Panc1 (cell line): ENCODE measurements around the gene RALGPS1. TPM values are rescaled to one million over a fixed set of nuclear protein-coding genes. Genes with fewer than 3 reads are reported as not detected.

ENCODE experiments used
- ATAC-seq: fragments of 200-7000 bp; cut with Tn5 transposase; 2 replicates; pipeline ENCODE4 v1.9.1; 2020; ENCODE audit warnings: mild to moderate bottlenecking, moderate library complexity
- BruUV-seq: library from RNA; stranded (reverse); fragments of 400-500 nt; replicated peaks from 2 replicates; lab custom pipeline; 2021; lab: Mats Ljungman, UMichigan
- CTCF ChIA-PET: fragments of 300-600 bp; sonication (Branson Sonifier 250); formaldehyde crosslinking; loops from one replicate; lab custom pipeline; 2022; ENCODE audit warnings: antibody characterized with exemption; lab: Charles Lee
- POLR2A ChIA-PET: fragments of 300-600 bp; sonication (Branson Sonifier 250); formaldehyde crosslinking; loops from one replicate; lab custom pipeline; 2022; ENCODE audit warnings: antibody characterized with exemption; lab: Charles Lee
- DNase-seq: peaks from one replicate; pipeline ENCODE4 v3.0.0-alpha.2; 2010; ENCODE audit warnings: low read depth, low spot score
- H3K27ac ChIP-seq: 2 replicates; pipeline ENCODE4 v1.5.1; 2011; ENCODE audit warnings: mild to moderate bottlenecking, low read length, inconsistent platforms
- H3K27me3 ChIP-seq: fragments of 200-500 bp; sonication (Bioruptor generic); 2 replicates; pipeline ENCODE4 v1.6.0; 2014; ENCODE audit warnings: low read length, inconsistent platforms; ENCODE audit not compliant: control insufficient read depth, insufficient read depth
- H3K36me3 ChIP-seq: fragments of 200-500 bp; sonication (Bioruptor generic); 2 replicates; pipeline ENCODE4 v1.5.1; 2014; ENCODE audit warnings: inconsistent platforms, mild to moderate bottlenecking, low read length, moderate library complexity; ENCODE audit not compliant: control insufficient read depth, insufficient read depth
- H3K4me1 ChIP-seq: 2 replicates; pipeline ENCODE4 v1.5.1; 2011; ENCODE audit warnings: inconsistent platforms, mild to moderate bottlenecking, low read length, moderate library complexity; ENCODE audit not compliant: control insufficient read depth, insufficient read depth
- H3K4me3 ChIP-seq, 2 experiments: 2 replicates each; pipeline ENCODE4 v1.5.1; 2011 to 2012; ENCODE audit warnings: low read depth in 2 of 2, low read length in 2 of 2, mild to moderate bottlenecking in 2 of 2, inconsistent platforms in 1 of 2, moderate library complexity in 1 of 2
- H3K9me3 ChIP-seq: fragments of 200-500 bp; sonication (Bioruptor generic); 2 replicates; pipeline ENCODE4 v1.5.1; 2014; ENCODE audit warnings: low read depth, mild to moderate bottlenecking, inconsistent platforms, low read length, moderate library complexity; ENCODE audit not compliant: control insufficient read depth, insufficient read depth
- POLR2AphosphoS5 ChIP-seq: IDR thresholded peaks from 2 replicates; pipeline ENCODE4 v1.6.1; 2012; ENCODE audit warnings: mild to moderate bottlenecking, low read depth, low read length, moderate library complexity
- SIN3A ChIP-seq: IDR thresholded peaks from 2 replicates; pipeline ENCODE4 v1.6.1; 2012; ENCODE audit warnings: low read depth, mild to moderate bottlenecking, low read length, moderate library complexity, borderline replicate concordance; ENCODE audit not compliant: insufficient read depth
- TCF7L2 ChIP-seq: IDR thresholded peaks from 2 replicates; pipeline ENCODE4 v1.6.1; 2011; ENCODE audit warnings: mild to moderate bottlenecking, low read depth, low read length, inconsistent platforms
- in situ Hi-C: cut with HindIII; loops from 2 replicates; pipeline ENCODE4 v1.10.0; 2016; ENCODE audit warnings: low sequenced_read_pairs, low pct_unique_long_range_greater_than_20kb
- intact Hi-C: fragments of 100-400 bp; cut with micrococcal nuclease; formaldehyde crosslinking; loops from one replicate; pipeline ENCODE4 v1.10.0; 2022; ENCODE audit not compliant: unreplicated experiment
- total RNA-seq: library from RNA; stranded (reverse); gene quantifications from one replicate; pipeline ENCODE4 v1.2.1, GENCODE V29; 2021; ENCODE audit not compliant: unreplicated experiment
- TF ChIP-seq, protein P1 (sequence below), 2 experiments: IDR thresholded peaks; 2 replicates each; pipeline ENCODE4 v1.6.1; 2011 to 2012; ENCODE audit warnings: low read depth in 2 of 2, control low read depth in 1 of 2, low read length in 1 of 2, mild to moderate bottlenecking in 1 of 2, moderate library complexity in 1 of 2; ENCODE audit not compliant: insufficient read depth in 1 of 2
- TF ChIP-seq, protein P2 (sequence below): fragments of 450-650 bp; IDR thresholded peaks from 2 replicates; pipeline ENCODE4 v1.5.1; 2017; ENCODE audit warnings: mild to moderate bottlenecking

Gene RALGPS1
- total RNA-seq, 1 experiment from 2014 or later, result 7.2 TPM

DNA sequence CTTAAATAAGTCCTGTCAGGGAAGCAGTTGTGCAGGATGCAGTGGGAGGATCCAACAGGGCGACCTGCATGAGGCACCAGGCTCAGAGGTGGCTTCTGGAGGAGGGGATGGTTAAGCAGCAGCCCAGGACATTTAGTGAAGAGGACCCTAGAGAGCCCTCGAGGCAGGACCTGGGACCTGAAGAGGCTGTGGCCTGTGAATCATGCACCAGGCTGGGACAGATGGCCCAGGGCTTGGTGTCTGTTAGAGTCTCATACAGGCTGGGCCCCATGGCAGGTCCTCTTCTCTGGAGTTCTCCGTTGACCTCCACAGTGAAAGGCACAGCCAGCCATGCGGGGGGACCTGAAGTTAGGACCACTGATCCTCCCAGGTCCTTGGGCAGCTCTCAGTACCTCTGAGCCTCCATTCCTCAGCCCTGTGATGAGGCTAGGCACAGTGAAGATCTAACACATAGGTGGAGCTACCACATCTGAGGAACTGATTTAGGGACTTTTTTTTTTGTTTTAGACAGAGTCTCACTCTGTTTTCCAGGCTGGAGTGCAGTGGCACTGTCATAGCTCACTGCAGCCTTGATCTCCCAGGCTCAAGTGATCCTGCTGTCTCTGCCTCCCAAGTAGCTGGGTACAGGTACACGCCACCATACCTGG, 289.2 kb downstream of the RALGPS1 start:
- Histone ChIP-seq H3K36me3 (no peaks in the 10 kb centered on the region), H3K9me3 (no peaks in the 10 kb centered on the region), H3K4me3 (no peak overlapping the region), H3K27ac (no peak overlapping the region), H3K27me3 (no peaks in the 10 kb centered on the region), H3K4me1 (0 out of 2 replicates have a peak, but pooled peaks cover 2% of the 10 kb centered on the region)
- no peak for TF ChIP-seq SIN3A
- TF ChIP-seq, protein P1, sequence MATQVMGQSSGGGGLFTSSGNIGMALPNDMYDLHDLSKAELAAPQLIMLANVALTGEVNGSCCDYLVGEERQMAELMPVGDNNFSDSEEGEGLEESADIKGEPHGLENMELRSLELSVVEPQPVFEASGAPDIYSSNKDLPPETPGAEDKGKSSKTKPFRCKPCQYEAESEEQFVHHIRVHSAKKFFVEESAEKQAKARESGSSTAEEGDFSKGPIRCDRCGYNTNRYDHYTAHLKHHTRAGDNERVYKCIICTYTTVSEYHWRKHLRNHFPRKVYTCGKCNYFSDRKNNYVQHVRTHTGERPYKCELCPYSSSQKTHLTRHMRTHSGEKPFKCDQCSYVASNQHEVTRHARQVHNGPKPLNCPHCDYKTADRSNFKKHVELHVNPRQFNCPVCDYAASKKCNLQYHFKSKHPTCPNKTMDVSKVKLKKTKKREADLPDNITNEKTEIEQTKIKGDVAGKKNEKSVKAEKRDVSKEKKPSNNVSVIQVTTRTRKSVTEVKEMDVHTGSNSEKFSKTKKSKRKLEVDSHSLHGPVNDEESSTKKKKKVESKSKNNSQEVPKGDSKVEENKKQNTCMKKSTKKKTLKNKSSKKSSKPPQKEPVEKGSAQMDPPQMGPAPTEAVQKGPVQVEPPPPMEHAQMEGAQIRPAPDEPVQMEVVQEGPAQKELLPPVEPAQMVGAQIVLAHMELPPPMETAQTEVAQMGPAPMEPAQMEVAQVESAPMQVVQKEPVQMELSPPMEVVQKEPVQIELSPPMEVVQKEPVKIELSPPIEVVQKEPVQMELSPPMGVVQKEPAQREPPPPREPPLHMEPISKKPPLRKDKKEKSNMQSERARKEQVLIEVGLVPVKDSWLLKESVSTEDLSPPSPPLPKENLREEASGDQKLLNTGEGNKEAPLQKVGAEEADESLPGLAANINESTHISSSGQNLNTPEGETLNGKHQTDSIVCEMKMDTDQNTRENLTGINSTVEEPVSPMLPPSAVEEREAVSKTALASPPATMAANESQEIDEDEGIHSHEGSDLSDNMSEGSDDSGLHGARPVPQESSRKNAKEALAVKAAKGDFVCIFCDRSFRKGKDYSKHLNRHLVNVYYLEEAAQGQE (IDR thresholded peaks at IDR 0.05; ENCODE audit: insufficient read depth in 1 of 2, low read depth in 2 of 2, low read length in 1 of 2), result no peak
- TF ChIP-seq TCF7L2, result no peak
- no peak for TF ChIP-seq POLR2AphosphoS5
- TF ChIP-seq, protein P2, sequence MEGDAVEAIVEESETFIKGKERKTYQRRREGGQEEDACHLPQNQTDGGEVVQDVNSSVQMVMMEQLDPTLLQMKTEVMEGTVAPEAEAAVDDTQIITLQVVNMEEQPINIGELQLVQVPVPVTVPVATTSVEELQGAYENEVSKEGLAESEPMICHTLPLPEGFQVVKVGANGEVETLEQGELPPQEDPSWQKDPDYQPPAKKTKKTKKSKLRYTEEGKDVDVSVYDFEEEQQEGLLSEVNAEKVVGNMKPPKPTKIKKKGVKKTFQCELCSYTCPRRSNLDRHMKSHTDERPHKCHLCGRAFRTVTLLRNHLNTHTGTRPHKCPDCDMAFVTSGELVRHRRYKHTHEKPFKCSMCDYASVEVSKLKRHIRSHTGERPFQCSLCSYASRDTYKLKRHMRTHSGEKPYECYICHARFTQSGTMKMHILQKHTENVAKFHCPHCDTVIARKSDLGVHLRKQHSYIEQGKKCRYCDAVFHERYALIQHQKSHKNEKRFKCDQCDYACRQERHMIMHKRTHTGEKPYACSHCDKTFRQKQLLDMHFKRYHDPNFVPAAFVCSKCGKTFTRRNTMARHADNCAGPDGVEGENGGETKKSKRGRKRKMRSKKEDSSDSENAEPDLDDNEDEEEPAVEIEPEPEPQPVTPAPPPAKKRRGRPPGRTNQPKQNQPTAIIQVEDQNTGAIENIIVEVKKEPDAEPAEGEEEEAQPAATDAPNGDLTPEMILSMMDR, result no peak
- ChIA-PET POLR2A (interaction anchor here (0.7 kb wide), 1 partner anchor 199 kb away, joined by 3 read pairs; no protein-coding TSS in a partner anchor), CTCF (no interaction called here)
- DNase-seq (no peak), ATAC-seq (no peak)
- in situ Hi-C loops, result no loop called here
- no TSS peak for BruUV-seq
- intact Hi-C loops, result no loop called here

DNA sequence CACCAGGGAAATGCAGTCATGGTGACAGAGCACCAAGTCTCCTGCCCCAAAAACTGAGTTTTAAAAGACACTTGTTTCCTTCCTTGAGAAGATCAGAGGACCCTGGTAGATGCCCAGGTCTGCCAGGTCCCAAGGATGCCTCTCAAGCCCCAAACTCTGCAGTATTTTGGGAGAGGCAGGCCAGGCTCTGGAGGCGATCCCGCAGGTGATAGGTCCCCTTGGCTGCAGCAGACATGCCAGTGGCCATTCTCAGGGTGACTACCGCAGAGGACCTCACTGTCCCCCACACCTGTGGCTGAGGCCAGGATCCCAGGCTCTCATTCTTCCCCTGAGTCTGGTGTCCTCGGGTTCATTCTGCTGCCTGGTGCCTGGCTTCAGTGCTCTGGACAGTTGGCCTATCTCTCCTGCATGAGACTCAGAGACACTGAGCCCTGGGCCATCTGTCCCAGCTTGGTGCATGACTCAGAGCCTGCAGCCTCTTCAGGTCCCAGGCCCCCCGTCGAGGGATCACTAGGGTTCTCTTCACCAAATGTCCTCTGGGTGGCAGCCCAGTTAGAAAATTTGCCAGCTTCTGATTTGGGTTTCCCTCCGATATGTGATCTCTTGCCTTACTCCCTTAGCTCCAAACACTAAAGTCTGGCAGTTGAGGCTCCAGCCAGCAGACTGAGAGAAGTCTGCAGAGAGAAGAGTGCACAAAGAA, 290.3 kb downstream of the RALGPS1 start:
- intact Hi-C loops (no loop called here), in situ Hi-C loops (no loop called here)
- Histone ChIP-seq H3K4me1 (no peaks in the 10 kb centered on the region), H3K27ac (no peak overlapping the region), H3K4me3 (no peak overlapping the region), H3K36me3 (no peaks in the 10 kb centered on the region), H3K9me3 (no peaks in the 10 kb centered on the region), H3K27me3 (no peaks in the 10 kb centered on the region)
- TF ChIP-seq, protein P2, result no peak; the same call in 1 of the 2 replicates
- TF ChIP-seq POLR2AphosphoS5 (no peak), SIN3A (no peak)
- TF ChIP-seq, protein P1 (IDR thresholded peaks at IDR 0.05; ENCODE audit: insufficient read depth in 1 of 2, low read depth in 2 of 2, low read length in 1 of 2), result no peak
- no TSS peak for BruUV-seq
- DNase-seq, result no peak
- ChIA-PET CTCF (interaction anchor here (0.6 kb wide), 1 partner anchor 227 kb away, joined by 4 read pairs; no protein-coding TSS in a partner anchor), POLR2A (interaction anchor here (0.7 kb wide), 1 partner anchor 200 kb away, joined by 3 read pairs; no protein-coding TSS in a partner anchor)
- no peak for ATAC-seq
